HAP-1 (cell line): ENCODE measurements around the gene TPD52L2.

ENCODE experiments used
- DNase-seq, 2 experiments: peaks; one replicate each; pipeline ENCODE4 v3.0.0-alpha.2; 2016 to 2020; ENCODE audit warnings: low spot score in 2 of 2
- H3K27me3 ChIP-seq: fragments of 250-450 bp; sonication (Bioruptor Pico); 2 replicates; pipeline ENCODE4 v1.5.1; 2020; ENCODE audit warnings: low read depth, mild to moderate bottlenecking, moderate library complexity
- H3K36me3 ChIP-seq: fragments of 250-450 bp; sonication (Bioruptor Pico); replicated peaks from 2 replicates; pipeline ENCODE4 v1.5.1; 2020; ENCODE audit warnings: mild to moderate bottlenecking
- H3K4me1 ChIP-seq: fragments of 250-450 bp; sonication (Bioruptor Pico); 2 replicates; pipeline ENCODE4 v1.5.1; 2020; ENCODE audit warnings: mild to moderate bottlenecking
- H3K4me3 ChIP-seq: fragments of 250-450 bp; sonication (Bioruptor Pico); 2 replicates; pipeline ENCODE4 v1.5.1; 2020; ENCODE audit warnings: mild to moderate bottlenecking, moderate library complexity
- H3K9me3 ChIP-seq: fragments of 250-450 bp; sonication (Bioruptor Pico); 2 replicates; pipeline ENCODE4 v1.5.1; 2020; ENCODE audit warnings: mild to moderate bottlenecking, moderate library complexity
- in situ Hi-C: fragments of 300-500 bp; cut with MboI; formaldehyde crosslinking; loops from 3 replicates; pipeline ENCODE4 v1.14.3; 2020; ENCODE audit warnings: low sequenced_read_pairs, inconsistent platforms, mixed read lengths

Gene TPD52L2

DNA sequence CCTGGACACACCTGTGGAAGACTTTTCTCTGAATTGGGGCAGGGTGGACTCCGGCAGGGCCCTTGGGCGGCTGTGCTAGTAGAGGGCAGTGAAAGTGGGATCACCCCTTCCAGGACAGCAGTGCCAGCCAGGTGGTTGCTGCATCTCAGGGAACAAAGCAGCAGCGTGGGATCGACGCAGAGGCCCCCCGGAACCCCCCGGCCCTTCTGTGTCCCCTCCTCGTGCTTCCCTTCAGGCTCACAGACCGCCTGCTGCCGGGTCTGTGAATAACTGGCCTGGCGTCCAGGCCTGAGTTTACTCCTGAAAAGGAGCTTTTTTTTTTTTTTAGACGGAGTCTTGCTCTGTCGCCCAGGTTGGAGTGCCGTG, 21.0 kb downstream of the TPD52L2 start:
- Histone ChIP-seq H3K36me3 (peaks cover 71% of the 10 kb centered on the region), H3K27me3 (no peaks in the 10 kb centered on the region), H3K9me3 (no peaks in the 10 kb centered on the region), H3K4me3 (no peak overlapping the region), H3K4me1 (no peaks in the 10 kb centered on the region)
- DNase-seq = no peak
- in situ Hi-C loops = no loop called here

DNA sequence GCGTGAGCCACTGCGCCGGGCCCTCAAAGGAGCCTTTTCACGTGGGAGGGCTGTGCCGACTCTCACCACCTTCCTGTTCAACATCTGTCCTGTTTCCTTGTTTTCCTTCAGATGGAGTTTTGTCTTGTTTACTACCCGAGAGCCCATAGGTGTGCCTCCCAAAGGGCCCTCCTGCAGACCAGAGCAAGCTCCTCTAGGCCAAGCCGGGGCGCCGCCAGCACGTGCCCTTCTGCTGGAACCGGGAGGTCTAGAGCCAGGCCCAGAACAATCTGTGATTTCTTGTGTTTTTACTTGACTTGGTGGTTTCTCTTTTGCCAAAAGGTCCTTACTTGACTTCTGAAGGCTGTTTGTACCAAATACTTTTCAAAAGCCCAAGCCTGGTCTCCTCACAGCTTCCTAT, 21.9 kb downstream of the TPD52L2 start:
- Histone ChIP-seq H3K27me3 (no peaks in the 10 kb centered on the region), H3K9me3 (no peaks in the 10 kb centered on the region), H3K4me1 (no peaks in the 10 kb centered on the region), H3K36me3 (peaks cover 67% of the 10 kb centered on the region), H3K4me3 (no peak overlapping the region)
- in situ Hi-C loops = no loop called here
- DNase-seq = no peak

DNA sequence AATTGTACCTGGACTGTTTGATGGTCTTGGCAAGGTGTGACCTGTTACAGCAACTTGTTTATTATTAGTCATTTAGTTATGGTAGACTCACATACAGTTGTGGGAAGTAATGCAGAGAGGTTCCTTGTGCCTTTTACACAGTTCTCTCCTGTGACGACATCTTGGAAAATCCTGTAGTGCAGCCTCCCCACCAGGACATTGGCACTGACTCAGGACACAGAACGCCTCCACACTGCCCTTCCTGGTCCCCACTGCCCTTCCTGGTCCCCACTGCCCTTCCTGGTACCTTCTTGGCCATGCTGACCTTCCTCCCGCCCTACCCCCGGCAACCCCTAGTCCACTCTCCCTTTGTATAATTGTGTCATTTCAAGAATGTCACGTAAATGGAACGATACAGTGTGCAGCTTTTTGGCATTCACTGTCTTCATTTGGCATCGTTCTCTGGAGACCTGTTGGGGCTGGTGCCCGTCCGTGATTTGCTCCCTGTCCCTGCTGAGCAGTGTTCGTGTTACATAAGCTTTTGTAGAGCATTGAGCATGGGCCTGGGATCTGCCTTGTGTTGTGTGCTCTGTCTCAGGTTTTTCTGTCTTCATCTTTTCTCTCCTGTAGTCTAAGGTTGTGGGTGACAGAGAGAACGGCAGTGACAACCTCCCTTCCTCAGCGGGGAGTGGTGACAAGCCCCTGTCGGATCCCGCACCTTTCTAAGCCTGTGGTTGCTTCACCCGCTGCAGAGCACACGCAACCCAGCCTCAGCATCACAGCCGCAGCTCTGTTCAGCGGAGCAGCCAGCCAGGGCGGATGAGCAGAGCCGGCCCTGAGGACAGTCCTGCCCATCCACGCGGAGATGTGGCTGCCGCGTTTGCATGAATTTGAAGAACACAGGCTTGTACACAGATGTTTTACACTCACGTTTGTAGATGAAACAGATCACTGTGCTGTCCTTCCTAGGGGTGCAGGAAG, 24.5 kb downstream of the TPD52L2 start:
- Histone ChIP-seq H3K27me3 (no peaks in the 10 kb centered on the region), H3K36me3 (peaks cover 42% of the 10 kb centered on the region), H3K4me3 (no peak overlapping the region), H3K4me1 (no peaks in the 10 kb centered on the region), H3K9me3 (no peaks in the 10 kb centered on the region)
- DNase-seq = no peak
- in situ Hi-C loops = no loop called here

- H3K4me3 ChIP-seq = no peak overlapping the region
- H3K36me3 ChIP-seq = peaks cover 35% of the 10 kb centered on the region
- no peak for DNase-seq
- H3K4me1 ChIP-seq = no peaks in the 10 kb centered on the region
- in situ Hi-C loops = no loop called here
- no peaks in the 10 kb centered on the region for H3K9me3 ChIP-seq
- H3K27me3 ChIP-seq = no peaks in the 10 kb centered on the region
Measured at GRCh38 chr20:63890201-63890576, 25.1 kb downstream of the TPD52L2 start.

GRCh38 chr20:63890616-63891015, 25.5 kb downstream of the TPD52L2 start:
- no peaks in the 10 kb centered on the region for H3K27me3 ChIP-seq
- no peaks in the 10 kb centered on the region for H3K9me3 ChIP-seq
- in situ Hi-C loops = no loop called here
- H3K36me3 ChIP-seq = peaks cover 31% of the 10 kb centered on the region
- no peak for DNase-seq
- H3K4me3 ChIP-seq = no peak overlapping the region
- H3K4me1 ChIP-seq = no peaks in the 10 kb centered on the region

- H3K9me3 ChIP-seq = no peaks in the 10 kb centered on the region
- in situ Hi-C loops = no loop called here
- peaks cover 30% of the 10 kb centered on the region for H3K36me3 ChIP-seq
Measured at GRCh38 chr20:63891061-63892002, 26.3 kb downstream of the TPD52L2 start.

DNA sequence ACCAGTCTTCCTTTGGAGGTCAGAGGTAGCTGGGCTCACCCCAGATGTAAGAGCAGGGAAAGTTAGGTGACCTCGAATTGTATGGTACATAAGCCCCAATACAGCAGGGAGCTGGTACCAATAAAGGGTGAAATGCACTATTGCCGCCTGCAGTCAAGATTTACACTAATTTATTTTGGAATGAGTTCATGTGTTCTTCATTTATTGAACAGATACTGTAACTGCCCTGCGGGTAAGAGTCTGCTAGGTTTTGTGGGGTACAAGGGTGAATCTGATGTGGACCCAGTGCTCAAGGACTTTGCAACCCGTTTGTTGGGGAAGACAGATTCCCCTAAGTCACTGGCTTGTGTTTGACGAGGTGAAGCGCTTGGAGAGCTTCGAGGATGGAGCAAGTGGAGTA, 27.3 kb downstream of the TPD52L2 start:
- H3K9me3 ChIP-seq = no peaks in the 10 kb centered on the region
- no peaks in the 10 kb centered on the region for H3K27me3 ChIP-seq
- H3K4me3 ChIP-seq = no peak overlapping the region
- no peaks in the 10 kb centered on the region for H3K4me1 ChIP-seq
- peaks cover 24% of the 10 kb centered on the region for H3K36me3 ChIP-seq
- DNase-seq = no peak
- in situ Hi-C loops = no loop called here

More at GRCh38 chr20:63891061-63892002, 26.3 kb downstream of the TPD52L2 start:
- Histone ChIP-seq H3K4me1 (no peaks in the 10 kb centered on the region), H3K4me3 (no peak overlapping the region), H3K27me3 (no peaks in the 10 kb centered on the region)
- no peak for DNase-seq

DNA sequence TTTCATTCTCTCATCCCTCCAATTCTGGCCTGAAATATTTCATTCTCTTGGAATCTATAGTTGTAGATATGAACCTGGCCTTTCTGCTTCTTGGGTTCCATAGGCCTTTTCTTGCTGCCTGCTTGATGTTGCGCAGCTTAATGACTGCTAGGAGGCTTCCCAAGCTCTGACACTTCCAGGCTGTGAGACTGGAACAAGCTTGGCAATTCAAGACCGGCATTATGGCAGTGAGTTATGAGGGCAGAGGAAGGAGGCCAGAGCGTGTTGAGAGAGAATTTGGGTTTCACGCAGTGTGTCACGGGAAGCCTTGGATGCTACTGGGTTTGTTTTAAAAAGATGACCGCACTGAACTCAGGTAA, 28.9 kb downstream of the TPD52L2 start:
- in situ Hi-C loops = no loop called here
- no peak for DNase-seq
- peaks cover 24% of the 10 kb centered on the region for H3K36me3 ChIP-seq

DNA sequence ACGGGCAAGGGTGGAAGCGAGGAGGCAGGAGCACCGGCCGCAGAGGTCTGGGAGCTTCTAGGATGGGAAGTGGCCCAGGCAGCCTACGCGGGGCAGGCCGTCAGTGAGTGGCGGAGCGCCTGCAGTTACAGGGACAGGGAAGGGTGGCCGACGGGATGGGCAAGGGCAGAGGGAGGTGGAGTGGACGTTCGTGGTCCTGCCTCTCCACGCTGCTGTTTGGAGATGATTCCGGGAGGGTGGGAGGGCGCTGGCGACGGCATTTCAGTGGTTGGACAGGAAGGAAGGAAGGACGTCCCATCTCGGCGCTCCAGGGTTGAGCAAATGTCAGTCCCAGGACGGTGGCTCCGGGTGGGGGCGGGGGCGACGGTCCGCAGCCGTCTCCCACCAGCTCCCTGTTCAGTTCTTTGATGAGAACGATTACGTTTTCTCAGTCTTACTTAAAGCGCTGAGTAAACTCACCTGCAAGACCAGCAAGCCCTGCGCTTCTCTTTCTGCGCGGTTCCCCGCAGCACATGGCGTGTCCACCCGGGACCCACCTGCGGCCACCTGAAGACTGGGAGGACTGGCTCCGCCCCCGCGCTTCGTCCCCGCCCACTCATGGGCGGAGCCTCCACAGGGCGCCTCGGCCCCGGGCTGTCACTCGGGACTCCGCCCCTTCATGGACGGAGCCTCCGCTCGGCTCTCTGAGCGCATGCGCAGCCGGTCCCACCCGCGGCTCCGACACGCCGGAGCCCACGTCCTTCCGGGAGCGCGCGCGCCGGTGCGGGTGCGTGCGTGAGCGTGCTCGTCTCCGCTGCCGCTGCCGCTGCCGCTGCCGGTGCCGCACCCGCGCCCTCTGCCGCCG, 29.5 kb downstream of the TPD52L2 start, which contains the start of gene DNAJC5:
TSS of gene DNAJC5 (plus strand) at position 769 of the 844 bp plus-strand sequence. CDS start 33,220 bp downstream, outside the sequence.
- Histone ChIP-seq H3K36me3 (peaks cover 17% of the 10 kb centered on the region), H3K9me3 (no peaks in the 10 kb centered on the region), H3K27me3 (no peaks in the 10 kb centered on the region), H3K4me1 (no peaks in the 10 kb centered on the region), H3K4me3 (peak within 1 kb of the TSS; percentile 58)
- in situ Hi-C loops = no loop called here
- DNase-seq = peak; percentile 81 to 95

More for the DNA sequence above, 28.9 kb downstream of the TPD52L2 start:
- H3K9me3 ChIP-seq = no peaks in the 10 kb centered on the region
- no peaks in the 10 kb centered on the region for H3K4me1 ChIP-seq
- H3K27me3 ChIP-seq = no peaks in the 10 kb centered on the region
- peak overlapping the region; percentile 41 for H3K4me3 ChIP-seq

DNA sequence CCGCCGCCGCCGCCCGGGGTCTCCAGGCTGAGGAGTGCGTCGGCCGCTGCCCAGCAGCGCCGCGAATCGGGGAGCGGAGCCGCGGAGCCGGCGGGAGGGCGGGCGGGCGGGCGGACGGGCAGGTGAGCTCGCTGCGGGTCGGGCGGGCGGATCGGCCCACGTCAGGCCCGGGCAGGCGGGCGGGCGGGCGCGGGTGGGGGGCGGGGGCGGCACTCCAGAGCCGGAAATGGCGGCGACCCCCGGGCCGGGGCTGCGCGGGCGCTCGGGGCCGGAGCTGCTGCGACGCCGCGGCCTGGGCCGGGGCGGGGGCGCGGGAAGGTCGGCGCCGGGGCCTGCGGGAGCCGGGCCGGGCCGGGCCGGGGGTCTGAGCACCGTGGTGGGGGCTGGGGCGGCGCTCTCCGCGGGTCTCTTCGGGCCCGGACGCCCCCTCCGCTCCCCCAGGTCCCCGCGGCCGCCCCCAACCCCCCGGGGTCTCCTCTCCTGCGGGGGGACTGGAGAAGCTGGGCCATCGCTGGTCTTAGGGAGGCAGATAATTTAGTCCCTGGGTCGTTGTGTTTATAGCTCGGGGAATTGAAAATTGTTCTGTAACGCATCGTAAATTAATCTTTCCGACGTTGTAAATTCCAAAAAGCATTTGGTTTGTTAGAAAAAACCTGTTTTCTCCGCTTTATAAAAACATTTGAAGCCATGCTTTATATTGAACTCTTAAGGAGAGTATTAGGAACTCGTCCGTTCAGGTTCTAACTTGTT, 30.3 kb downstream of the TPD52L2 start:
- in situ Hi-C loops = no loop called here
- H3K27me3 ChIP-seq = no peaks in the 10 kb centered on the region
- DNase-seq = no peak
- H3K9me3 ChIP-seq = no peaks in the 10 kb centered on the region
- H3K4me1 ChIP-seq = no peaks in the 10 kb centered on the region
- H3K4me3 ChIP-seq = peak overlapping the region; percentile 58
- H3K36me3 ChIP-seq = peaks cover 13% of the 10 kb centered on the region

DNA sequence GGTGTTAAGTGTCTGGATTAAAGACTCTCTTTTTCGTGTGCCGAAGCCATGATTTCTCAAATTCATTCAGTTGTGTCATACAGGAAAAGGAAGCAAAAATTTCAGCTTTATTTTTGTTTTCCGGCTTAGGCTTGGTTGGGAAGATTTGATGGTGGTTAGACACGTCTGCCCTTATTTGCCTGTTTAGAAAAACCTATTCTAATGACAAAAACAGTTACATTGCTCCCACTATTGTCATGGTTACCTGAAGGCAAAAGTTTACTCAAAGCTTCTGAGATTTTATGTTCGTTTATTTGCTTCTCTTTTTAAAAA, 30.8 kb downstream of the TPD52L2 start:
- H3K9me3 ChIP-seq = no peaks in the 10 kb centered on the region
- H3K4me1 ChIP-seq = no peaks in the 10 kb centered on the region
- peaks cover 9% of the 10 kb centered on the region for H3K36me3 ChIP-seq
- no peaks in the 10 kb centered on the region for H3K27me3 ChIP-seq
- no peak for DNase-seq
- in situ Hi-C loops = no loop called here
- H3K4me3 ChIP-seq = peak overlapping the region; percentile 58

- in situ Hi-C loops = no loop called here
- DNase-seq = peak in 1 of 2 experiments; percentile 34
Measured at GRCh38 chr20:63896264-63897105, 31.4 kb downstream of the TPD52L2 start.

More at GRCh38 chr20:63896264-63897105, 31.4 kb downstream of the TPD52L2 start:
- Histone ChIP-seq H3K4me1 (no peaks in the 10 kb centered on the region), H3K9me3 (no peaks in the 10 kb centered on the region), H3K36me3 (peaks cover 8% of the 10 kb centered on the region), H3K27me3 (no peaks in the 10 kb centered on the region), H3K4me3 (peak overlapping the region; percentile 58)
